Astrocyte (in vitro differentiated cells and primary cell): ENCODE results near the gene IQGAP2. TPM values are rescaled to one million over a fixed set of nuclear protein-coding genes. Genes with fewer than 3 reads are reported as not detected.
"Not testable (repeated sequence)": the region's sequence is repeated elsewhere in the genome, so short reads cannot be mapped to it uniquely, and the experiment has no call there.

ENCODE experiments used
- DNase-seq: peaks from one replicate; pipeline ENCODE4 v3.0.0-alpha.2; 2010; ENCODE audit warnings: low read depth
- FAIRE-seq: peaks from 2 replicates; lab custom pipeline; 2011; peaks lifted over from hg19 to GRCh38; lab: Jason Lieb, UNC
- H2AFZ ChIP-seq: 2 replicates; pipeline ENCODE4 v1.6.0; 2012; ENCODE audit warnings: low read depth, low read length, inconsistent platforms
- H3K27ac ChIP-seq: 2 replicates; pipeline ENCODE4 v1.5.1; 2011; ENCODE audit warnings: low read depth, low read length, inconsistent platforms
- H3K27me3 ChIP-seq: 2 replicates; pipeline ENCODE4 v1.6.0; 2011; ENCODE audit warnings: low read length, inconsistent platforms; ENCODE audit not compliant: insufficient read depth
- H3K36me3 ChIP-seq: 2 replicates; pipeline ENCODE4 v1.5.1; 2011; ENCODE audit warnings: low read length, inconsistent platforms; ENCODE audit not compliant: insufficient read depth
- H3K4me1 ChIP-seq: 2 replicates; pipeline ENCODE4 v1.5.1; 2011; ENCODE audit warnings: low read length, inconsistent platforms; ENCODE audit not compliant: insufficient read depth
- H3K4me2 ChIP-seq: 2 replicates; pipeline ENCODE4 v1.6.0; 2012; ENCODE audit warnings: low read length, inconsistent platforms
- H3K4me3 ChIP-seq: 2 replicates; pipeline ENCODE4 v1.5.1; 2011; ENCODE audit warnings: low read depth, mild to moderate bottlenecking, low read length, inconsistent platforms; ENCODE audit not compliant: insufficient read depth
- H3K79me2 ChIP-seq: 2 replicates; pipeline ENCODE4 v1.6.0; 2012; ENCODE audit warnings: mild to moderate bottlenecking, low read length, inconsistent platforms; ENCODE audit not compliant: insufficient read depth
- H3K9ac ChIP-seq: 2 replicates; pipeline ENCODE4 v1.6.0; 2012; ENCODE audit warnings: mild to moderate bottlenecking, low read length, inconsistent platforms
- H3K9me3 ChIP-seq: 2 replicates; pipeline ENCODE4 v1.5.1; 2012; ENCODE audit warnings: low read depth, mild to moderate bottlenecking, low read length, inconsistent platforms; ENCODE audit not compliant: insufficient read depth
- H4K20me1 ChIP-seq: 2 replicates; pipeline ENCODE4 v1.6.0; 2012; ENCODE audit warnings: low read length, inconsistent platforms; ENCODE audit not compliant: insufficient read depth
- H3K27ac Mint-ChIP-seq: one replicate; pipeline ENCODE4 v1.8.0; 2021; ENCODE audit warnings: mild to moderate bottlenecking, mixed read lengths; ENCODE audit not compliant: unreplicated experiment
- H3K27me3 Mint-ChIP-seq: one replicate; pipeline ENCODE4 v1.8.0; 2021; ENCODE audit warnings: low read depth, mixed read lengths; ENCODE audit not compliant: unreplicated experiment
- H3K36me3 Mint-ChIP-seq: one replicate; pipeline ENCODE4 v1.8.0; 2021; ENCODE audit warnings: low read depth, mixed read lengths; ENCODE audit not compliant: unreplicated experiment
- H3K4me1 Mint-ChIP-seq: one replicate; pipeline ENCODE4 v1.8.0; 2021; ENCODE audit warnings: low read depth, mixed read lengths; ENCODE audit not compliant: unreplicated experiment
- H3K4me3 Mint-ChIP-seq: one replicate; pipeline ENCODE4 v1.8.0; 2021; ENCODE audit warnings: mild to moderate bottlenecking, moderate library complexity, mixed read lengths; ENCODE audit not compliant: unreplicated experiment
- H3K9me3 Mint-ChIP-seq: one replicate; pipeline ENCODE4 v1.8.0; 2021; ENCODE audit warnings: mild to moderate bottlenecking, mixed read lengths; ENCODE audit not compliant: unreplicated experiment
- EZH2 ChIP-seq: IDR thresholded peaks from 2 replicates; pipeline ENCODE4 v1.6.1; 2012; ENCODE audit warnings: mild to moderate bottlenecking, low read length, inconsistent platforms; ENCODE audit not compliant: insufficient read depth
- total RNA-seq: library from RNA; stranded (reverse); gene quantifications from 2 replicates; pipeline ENCODE4 v1.2.1, GENCODE V29; 2021
- TF ChIP-seq, protein P1 (sequence below): IDR thresholded peaks from 2 replicates; pipeline ENCODE4 v1.5.1; 2011; ENCODE audit warnings: low read depth, mild to moderate bottlenecking, inconsistent platforms, low read length, moderate library complexity; ENCODE audit not compliant: insufficient read depth

IQGAP2 gene
- total RNA-seq, 1 donor from 2014 or later, result 2.9 TPM

DNA sequence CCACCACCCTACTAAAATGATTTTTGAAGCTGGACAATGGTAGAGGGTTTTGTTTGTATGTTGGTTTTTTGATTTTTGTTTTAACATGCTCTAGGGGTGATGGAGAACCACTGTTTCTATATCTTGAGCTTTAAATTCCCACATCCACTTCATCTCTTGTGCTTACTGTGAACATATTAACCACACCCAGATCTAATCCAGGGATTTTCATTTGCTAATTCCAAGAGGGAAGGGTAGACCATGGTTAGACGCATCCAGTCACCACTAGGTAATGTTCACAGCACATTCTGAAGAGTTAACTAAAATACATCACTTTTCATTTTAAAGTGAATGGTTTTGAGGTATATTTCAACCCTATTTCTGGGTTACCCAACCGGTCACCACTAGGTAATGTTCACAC lies 36.5 kb upstream of the IQGAP2 start:
- TF ChIP-seq, protein P1, sequence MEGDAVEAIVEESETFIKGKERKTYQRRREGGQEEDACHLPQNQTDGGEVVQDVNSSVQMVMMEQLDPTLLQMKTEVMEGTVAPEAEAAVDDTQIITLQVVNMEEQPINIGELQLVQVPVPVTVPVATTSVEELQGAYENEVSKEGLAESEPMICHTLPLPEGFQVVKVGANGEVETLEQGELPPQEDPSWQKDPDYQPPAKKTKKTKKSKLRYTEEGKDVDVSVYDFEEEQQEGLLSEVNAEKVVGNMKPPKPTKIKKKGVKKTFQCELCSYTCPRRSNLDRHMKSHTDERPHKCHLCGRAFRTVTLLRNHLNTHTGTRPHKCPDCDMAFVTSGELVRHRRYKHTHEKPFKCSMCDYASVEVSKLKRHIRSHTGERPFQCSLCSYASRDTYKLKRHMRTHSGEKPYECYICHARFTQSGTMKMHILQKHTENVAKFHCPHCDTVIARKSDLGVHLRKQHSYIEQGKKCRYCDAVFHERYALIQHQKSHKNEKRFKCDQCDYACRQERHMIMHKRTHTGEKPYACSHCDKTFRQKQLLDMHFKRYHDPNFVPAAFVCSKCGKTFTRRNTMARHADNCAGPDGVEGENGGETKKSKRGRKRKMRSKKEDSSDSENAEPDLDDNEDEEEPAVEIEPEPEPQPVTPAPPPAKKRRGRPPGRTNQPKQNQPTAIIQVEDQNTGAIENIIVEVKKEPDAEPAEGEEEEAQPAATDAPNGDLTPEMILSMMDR, result no peak
- TF ChIP-seq EZH2, result no peak
- no peak overlapping the region for H3K27ac ChIP-seq
- H3K4me3 ChIP-seq, result no peak overlapping the region
- DNase-seq, result no peak
- no peaks in the 10 kb centered on the region for H3K27me3 ChIP-seq
- H3K27ac Mint-ChIP-seq, result no peak overlapping the region
- H3K79me2 ChIP-seq, result no peaks in the 10 kb centered on the region
- no peaks in the 10 kb centered on the region for H3K4me1 ChIP-seq
- peaks cover 2% of the 10 kb centered on the region for H3K27me3 Mint-ChIP-seq
- H3K4me1 Mint-ChIP-seq, result peaks cover 3% of the 10 kb centered on the region
- H3K4me3 Mint-ChIP-seq, result no peak overlapping the region
- H3K36me3 ChIP-seq, result no peaks in the 10 kb centered on the region
- no peaks in the 10 kb centered on the region for H3K9me3 Mint-ChIP-seq
- H3K9ac ChIP-seq, result no peak overlapping the region
- FAIRE-seq, result no peak
- no peak overlapping the region for H2AFZ ChIP-seq
- H3K9me3 ChIP-seq, result no peaks in the 10 kb centered on the region
- H3K4me2 ChIP-seq, result no peak overlapping the region
- no peaks in the 10 kb centered on the region for H4K20me1 ChIP-seq
- no peaks in the 10 kb centered on the region for H3K36me3 Mint-ChIP-seq

DNA sequence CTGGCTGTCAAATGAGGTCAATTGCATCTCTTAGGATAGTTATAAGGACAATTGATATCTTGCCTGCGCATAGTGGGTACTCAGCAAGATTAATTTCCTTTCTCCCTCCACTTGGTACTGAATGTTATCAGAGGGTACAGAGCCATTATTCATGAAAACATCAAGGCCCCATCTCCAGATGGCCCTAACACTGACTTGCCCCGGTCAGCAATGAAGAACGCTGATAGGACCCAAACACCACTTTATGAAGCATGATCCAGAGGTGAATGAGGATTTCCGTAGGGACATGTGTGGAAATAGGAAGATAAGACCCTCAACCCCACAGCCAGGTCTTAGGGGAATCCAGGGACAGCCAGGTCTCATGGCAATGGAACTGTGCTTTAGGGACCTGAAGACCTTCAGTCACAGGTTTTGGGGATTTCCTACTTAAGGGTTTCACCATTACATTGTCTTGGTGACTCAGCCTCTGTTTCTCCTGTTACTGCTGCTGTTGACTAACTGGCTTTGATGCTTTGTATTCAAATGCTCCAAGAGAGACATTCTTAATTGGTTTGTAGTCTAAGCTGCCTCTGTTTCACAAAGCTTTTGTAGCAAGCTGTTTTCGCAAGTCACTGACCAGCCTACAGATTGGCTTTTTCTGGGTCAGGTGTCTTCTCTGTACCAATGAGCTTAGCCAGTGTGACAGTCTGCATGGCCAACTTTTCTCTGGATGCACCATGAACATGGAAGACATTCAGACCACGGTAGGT lies 35.3 kb upstream of the IQGAP2 start:
- no peak overlapping the region for H3K4me3 Mint-ChIP-seq
- Histone ChIP-seq H3K9ac (no peak overlapping the region), H3K4me2 (no peak overlapping the region), H3K4me3 (no peak overlapping the region), H3K9me3 (no peaks in the 10 kb centered on the region), H3K27me3 (no peaks in the 10 kb centered on the region), H4K20me1 (no peaks in the 10 kb centered on the region), H3K4me1 (peaks cover 8% of the 10 kb centered on the region), H3K36me3 (no peaks in the 10 kb centered on the region), H3K27ac (no peak overlapping the region), H3K79me2 (no peaks in the 10 kb centered on the region), H2AFZ (no peak overlapping the region)
- DNase-seq (peak; percentile 11), FAIRE-seq (no peak)
- TF ChIP-seq EZH2, result no peak
- TF ChIP-seq, protein P1, result no peak
- peaks cover 13% of the 10 kb centered on the region for H3K4me1 Mint-ChIP-seq
- H3K27ac Mint-ChIP-seq, result no peak overlapping the region
- H3K36me3 Mint-ChIP-seq, result no peaks in the 10 kb centered on the region
- H3K27me3 Mint-ChIP-seq, result no peaks in the 10 kb centered on the region
- H3K9me3 Mint-ChIP-seq, result no peaks in the 10 kb centered on the region

DNA sequence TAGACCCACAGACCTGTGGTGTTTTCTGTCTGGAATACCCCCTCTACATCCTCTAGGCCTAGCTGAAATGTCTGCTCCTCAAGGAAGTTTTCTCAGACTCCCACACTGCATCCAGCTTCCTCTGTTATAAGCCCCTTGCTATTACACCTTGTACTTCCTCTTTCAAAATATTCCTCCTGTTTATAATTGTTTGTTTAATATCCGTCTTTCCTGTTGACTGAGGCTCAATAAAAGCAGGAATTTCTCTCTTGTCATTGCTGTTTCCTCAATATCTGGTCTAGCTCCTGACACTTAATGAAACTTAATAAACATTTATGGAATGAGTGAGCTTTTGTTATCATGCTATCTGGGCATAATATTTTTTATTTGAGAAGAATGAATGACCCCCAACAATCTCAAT lies 34.1 kb upstream of the IQGAP2 start:
- Mint-ChIP-seq H3K27ac (no peak overlapping the region), H3K4me1 (peaks cover 19% of the 10 kb centered on the region), H3K4me3 (no peak overlapping the region), H3K9me3 (no peaks in the 10 kb centered on the region), H3K36me3 (no peaks in the 10 kb centered on the region), H3K27me3 (no peaks in the 10 kb centered on the region)
- Histone ChIP-seq H3K9me3 (no peaks in the 10 kb centered on the region), H3K4me2 (no peak overlapping the region), H3K4me1 (peaks cover 11% of the 10 kb centered on the region), H3K27me3 (no peaks in the 10 kb centered on the region), H3K36me3 (no peaks in the 10 kb centered on the region), H3K4me3 (no peak overlapping the region), H3K79me2 (no peaks in the 10 kb centered on the region), H3K9ac (no peak overlapping the region), H2AFZ (no peak overlapping the region), H4K20me1 (no peaks in the 10 kb centered on the region), H3K27ac (no peak overlapping the region)
- TF ChIP-seq EZH2, result no peak
- TF ChIP-seq, protein P1, result no peak
- FAIRE-seq (no peak), DNase-seq (no peak)

DNA sequence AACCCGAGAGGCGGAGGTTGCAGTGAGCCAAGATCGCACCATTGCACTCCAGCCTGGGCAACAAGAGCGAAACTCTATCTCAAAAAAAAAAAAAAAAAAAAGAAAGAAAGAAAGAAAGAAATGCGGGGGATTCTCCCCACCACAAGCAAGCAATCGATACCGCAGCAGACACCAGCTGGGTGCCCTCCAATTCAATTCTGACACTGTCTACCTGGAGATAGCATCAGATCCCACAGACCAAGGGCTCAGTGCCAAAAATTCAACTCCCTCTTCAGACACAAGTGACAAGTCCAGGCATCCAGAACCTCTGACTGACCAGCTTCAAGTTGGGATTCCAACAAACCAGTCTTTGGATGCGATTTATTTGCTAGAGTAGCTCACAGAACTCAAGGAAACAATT lies 33.4 kb upstream of the IQGAP2 start:
- not testable (repeated sequence) for H3K9me3 ChIP-seq, H3K4me3 Mint-ChIP-seq, H3K27me3 ChIP-seq, H3K27ac ChIP-seq, DNase-seq, H3K79me2 ChIP-seq, H2AFZ ChIP-seq, H3K4me3 ChIP-seq, FAIRE-seq, H3K36me3 ChIP-seq, H3K36me3 Mint-ChIP-seq, H3K4me2 ChIP-seq, H3K27ac Mint-ChIP-seq, H3K9ac ChIP-seq, H3K9me3 Mint-ChIP-seq, H4K20me1 ChIP-seq, H3K27me3 Mint-ChIP-seq
- H3K4me1 Mint-ChIP-seq, result peaks cover 19% of the 10 kb centered on the region
- peaks cover 11% of the 10 kb centered on the region for H3K4me1 ChIP-seq
